GM12872 (cell line): ENCODE results near the gene NRXN3.

Source experiments
- TF ChIP-seq, protein P1 (sequence below): IDR thresholded peaks from 3 replicates; pipeline ENCODE4 v1.5.1; 2011; ENCODE audit warnings: low read depth, mild to moderate bottlenecking, low read length, moderate library complexity; ENCODE audit not compliant: insufficient read depth

NRXN3 gene

DNA sequence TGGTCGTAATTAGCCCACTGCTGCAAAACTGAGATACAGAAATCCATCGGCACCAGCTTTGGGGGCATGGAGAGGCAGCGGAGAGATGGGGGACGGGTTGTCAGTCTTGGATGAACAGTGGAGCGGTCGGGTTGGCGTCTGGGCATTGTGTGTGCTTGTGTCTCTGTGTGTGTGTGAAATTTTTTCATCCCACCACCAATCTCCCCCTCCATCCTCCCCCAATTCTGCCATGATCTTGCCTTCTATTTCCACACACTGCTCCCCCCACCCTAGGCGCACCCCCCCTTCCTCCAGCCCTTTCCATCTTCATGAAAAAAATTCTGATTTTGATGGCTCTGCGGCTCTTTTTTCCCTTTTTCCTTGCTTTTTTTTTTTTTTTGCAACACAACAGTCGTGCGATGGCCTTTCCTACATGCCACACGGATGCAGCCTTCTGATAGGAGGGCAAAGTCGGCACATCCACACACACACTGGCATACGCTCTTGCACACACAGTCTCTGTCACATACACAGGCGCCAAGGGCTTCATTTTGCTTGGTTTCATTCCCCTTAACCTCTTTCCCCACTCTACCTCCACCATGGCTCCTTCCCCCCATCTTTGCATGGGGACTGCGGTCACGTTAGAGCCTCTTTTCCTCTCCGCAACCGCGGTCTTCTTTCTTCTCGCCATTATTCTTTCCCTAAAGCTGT, 3.3 kb downstream of the NRXN3 start:
- TF ChIP-seq, protein P1, sequence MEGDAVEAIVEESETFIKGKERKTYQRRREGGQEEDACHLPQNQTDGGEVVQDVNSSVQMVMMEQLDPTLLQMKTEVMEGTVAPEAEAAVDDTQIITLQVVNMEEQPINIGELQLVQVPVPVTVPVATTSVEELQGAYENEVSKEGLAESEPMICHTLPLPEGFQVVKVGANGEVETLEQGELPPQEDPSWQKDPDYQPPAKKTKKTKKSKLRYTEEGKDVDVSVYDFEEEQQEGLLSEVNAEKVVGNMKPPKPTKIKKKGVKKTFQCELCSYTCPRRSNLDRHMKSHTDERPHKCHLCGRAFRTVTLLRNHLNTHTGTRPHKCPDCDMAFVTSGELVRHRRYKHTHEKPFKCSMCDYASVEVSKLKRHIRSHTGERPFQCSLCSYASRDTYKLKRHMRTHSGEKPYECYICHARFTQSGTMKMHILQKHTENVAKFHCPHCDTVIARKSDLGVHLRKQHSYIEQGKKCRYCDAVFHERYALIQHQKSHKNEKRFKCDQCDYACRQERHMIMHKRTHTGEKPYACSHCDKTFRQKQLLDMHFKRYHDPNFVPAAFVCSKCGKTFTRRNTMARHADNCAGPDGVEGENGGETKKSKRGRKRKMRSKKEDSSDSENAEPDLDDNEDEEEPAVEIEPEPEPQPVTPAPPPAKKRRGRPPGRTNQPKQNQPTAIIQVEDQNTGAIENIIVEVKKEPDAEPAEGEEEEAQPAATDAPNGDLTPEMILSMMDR = no peak

DNA sequence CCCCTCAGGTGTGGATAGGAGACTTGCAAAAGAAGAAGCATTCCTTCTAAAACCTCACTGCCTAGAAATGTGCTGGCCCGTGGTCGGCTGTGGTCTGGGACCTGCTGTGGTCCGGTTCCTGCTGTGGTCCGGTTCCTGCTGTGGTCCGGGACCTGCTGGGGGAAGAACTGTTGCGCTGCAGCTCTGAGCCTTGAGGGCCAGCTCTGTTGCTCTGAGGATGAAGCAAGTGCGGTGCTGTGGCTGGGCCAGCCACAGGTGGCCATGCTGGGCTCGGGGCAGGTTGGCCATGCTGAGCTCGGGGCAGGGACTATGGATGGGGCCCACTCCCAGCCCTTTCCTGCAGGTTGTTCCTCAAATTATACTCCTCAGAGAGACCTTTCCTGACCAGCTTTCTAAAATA, 5.2 kb downstream of the NRXN3 start:
- TF ChIP-seq, protein P1 = no peak

DNA sequence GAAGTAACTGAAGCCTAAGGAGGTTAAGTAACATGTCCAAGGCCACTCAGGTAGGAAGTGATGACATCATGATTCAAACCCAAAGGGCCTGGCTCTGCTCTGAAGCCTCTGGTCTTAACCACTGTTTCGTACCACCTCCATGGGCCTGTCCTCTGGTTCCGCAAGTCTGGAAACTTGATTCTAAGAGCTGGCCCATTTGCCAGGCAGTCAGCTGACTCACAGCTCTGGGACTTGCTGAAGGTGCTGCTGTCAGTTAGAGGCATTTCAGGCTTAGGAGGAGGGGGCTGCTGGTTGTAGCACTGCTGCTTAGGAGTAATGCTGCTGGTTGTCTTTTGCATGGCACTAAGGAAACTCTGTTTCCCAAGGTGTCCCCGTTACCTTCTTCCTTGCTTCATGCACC, 7.9 kb downstream of the NRXN3 start:
- TF ChIP-seq, protein P1 = no peak

DNA sequence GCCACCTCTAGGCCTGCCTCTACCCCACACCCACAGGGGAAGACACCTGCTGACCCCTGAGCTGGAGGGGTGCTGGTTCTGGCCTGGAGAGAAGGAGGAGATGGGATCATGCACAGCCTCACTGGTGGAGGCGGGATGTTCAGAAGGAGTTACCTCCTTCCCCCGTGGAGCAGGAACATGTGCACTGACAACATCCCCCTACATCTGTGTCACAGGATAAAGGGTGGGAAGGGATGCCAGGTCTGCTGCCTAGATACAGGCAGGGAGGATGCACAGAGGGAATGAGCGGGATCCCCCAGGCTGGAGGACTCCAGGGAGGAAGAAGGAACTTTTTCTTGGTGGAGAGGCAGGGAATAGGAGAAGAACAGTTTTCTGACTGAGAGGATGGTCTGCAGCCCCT, 8.8 kb downstream of the NRXN3 start:
- TF ChIP-seq, protein P1 = no peak

DNA sequence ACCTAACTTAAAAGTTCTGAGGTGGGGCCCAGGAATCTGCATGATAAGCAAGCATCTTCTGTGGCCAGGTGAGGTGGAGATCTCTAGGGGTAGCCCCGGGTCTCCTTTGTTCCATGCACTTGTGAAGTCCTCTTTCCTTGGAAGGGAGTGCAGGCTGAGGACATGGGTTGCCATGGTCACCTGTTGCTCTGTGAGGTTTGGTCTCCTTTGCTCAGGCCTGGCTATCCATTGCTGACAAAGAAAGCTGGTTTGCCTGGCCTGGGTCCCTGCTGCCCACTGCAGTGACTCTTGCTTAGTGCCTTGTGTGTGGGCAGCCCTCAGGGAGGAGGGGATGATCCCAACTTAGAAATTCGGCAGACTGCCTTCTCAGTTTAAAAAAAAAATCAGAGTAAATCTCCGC, 11.1 kb downstream of the NRXN3 start:
- TF ChIP-seq, protein P1 = no peak

DNA sequence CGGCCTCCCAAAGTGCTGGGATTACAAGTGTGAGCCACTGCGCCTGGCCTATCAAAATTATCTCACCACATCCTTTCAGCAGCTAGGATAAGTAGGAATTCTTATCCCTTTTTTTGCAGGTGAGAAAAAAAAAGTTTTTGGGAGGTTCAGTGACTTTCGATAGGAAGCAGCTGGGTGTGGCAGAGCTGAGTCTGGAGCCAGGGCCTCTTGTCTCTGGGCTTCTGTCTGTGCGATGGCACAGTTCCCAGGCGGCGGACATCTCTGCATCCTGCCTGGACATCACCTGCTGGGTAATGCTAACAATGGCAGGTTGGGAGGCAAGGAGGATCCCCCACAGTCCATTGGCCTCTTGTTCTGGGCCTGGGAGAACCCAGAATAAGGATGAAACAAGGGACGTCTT, 12.5 kb downstream of the NRXN3 start:
- TF ChIP-seq, protein P1 = no peak

DNA sequence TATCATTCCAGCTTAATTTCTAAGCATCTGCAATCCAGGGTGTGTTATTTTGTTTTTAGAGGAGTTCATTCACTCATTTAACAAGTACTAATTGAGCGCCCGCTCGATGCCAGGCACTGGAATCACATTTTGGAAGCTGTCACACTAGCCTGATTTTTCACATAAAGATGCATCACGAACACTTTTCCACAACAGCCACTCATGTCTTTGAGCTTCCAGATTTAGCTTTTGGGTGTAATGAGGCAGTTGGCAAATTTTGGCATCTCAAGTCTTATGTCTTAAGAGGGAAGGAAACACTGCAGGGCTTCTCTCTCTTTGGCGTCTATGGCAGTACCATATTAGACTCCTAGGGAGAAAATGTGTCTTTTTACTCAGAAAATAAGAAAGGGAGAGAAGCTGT, 14.0 kb downstream of the NRXN3 start:
- TF ChIP-seq, protein P1 = no peak
